ENCODE measurements around the gene TP53TG3.
"Not testable (repeated sequence)": the region's sequence is repeated elsewhere in the genome, so short reads cannot be mapped to it uniquely, and the experiment has no call there.

DNA sequence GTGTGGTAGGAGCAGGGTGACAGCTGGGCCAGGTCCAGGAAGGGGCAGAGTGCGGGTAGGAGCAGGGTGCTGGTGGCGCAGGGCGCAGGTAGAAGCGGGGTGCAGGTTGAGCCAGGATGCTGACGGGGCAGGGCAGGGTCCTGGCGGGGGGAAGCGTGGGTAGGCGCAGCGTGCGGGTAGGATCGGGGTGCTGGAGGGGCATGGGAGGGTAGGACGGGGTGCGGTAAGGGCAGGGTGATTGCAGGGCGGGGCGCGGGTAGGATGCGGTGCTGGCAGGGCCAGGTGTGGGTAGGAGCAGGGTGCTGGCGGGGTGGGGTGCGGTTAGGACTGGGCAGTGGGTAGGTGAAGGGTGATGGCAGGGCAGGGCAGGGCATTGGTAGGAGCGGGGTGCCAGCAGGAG lies 38.4 kb downstream of the TP53TG3 start:
- TF ChIP-seq ATF2 (CRISPR knock-in tag; IDR thresholded peaks at IDR 0.05; ENCODE audit: borderline replicate concordance, low read depth); ZNF138 (CRISPR knock-in tag; conservative IDR thresholded peaks at IDR 0.05); ESRRA (CRISPR knock-in tag; IDR thresholded peaks at IDR 0.05; ENCODE audit: borderline replicate concordance); MXD4 (CRISPR knock-in tag; IDR thresholded peaks at IDR 0.05; ENCODE audit: borderline replicate concordance); OVOL2 (CRISPR knock-in tag; IDR thresholded peaks at IDR 0.05; ENCODE audit: borderline replicate concordance): not testable (repeated sequence)
- TF ChIP-seq, protein P1, sequence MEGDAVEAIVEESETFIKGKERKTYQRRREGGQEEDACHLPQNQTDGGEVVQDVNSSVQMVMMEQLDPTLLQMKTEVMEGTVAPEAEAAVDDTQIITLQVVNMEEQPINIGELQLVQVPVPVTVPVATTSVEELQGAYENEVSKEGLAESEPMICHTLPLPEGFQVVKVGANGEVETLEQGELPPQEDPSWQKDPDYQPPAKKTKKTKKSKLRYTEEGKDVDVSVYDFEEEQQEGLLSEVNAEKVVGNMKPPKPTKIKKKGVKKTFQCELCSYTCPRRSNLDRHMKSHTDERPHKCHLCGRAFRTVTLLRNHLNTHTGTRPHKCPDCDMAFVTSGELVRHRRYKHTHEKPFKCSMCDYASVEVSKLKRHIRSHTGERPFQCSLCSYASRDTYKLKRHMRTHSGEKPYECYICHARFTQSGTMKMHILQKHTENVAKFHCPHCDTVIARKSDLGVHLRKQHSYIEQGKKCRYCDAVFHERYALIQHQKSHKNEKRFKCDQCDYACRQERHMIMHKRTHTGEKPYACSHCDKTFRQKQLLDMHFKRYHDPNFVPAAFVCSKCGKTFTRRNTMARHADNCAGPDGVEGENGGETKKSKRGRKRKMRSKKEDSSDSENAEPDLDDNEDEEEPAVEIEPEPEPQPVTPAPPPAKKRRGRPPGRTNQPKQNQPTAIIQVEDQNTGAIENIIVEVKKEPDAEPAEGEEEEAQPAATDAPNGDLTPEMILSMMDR (IDR thresholded peaks at IDR 0.05): not testable (repeated sequence)
- TF ChIP-seq, protein P2, sequence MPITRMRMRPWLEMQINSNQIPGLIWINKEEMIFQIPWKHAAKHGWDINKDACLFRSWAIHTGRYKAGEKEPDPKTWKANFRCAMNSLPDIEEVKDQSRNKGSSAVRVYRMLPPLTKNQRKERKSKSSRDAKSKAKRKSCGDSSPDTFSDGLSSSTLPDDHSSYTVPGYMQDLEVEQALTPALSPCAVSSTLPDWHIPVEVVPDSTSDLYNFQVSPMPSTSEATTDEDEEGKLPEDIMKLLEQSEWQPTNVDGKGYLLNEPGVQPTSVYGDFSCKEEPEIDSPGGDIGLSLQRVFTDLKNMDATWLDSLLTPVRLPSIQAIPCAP (CRISPR knock-in tag; IDR thresholded peaks at IDR 0.05): not testable (repeated sequence)
- TF ChIP-seq, protein P3, sequence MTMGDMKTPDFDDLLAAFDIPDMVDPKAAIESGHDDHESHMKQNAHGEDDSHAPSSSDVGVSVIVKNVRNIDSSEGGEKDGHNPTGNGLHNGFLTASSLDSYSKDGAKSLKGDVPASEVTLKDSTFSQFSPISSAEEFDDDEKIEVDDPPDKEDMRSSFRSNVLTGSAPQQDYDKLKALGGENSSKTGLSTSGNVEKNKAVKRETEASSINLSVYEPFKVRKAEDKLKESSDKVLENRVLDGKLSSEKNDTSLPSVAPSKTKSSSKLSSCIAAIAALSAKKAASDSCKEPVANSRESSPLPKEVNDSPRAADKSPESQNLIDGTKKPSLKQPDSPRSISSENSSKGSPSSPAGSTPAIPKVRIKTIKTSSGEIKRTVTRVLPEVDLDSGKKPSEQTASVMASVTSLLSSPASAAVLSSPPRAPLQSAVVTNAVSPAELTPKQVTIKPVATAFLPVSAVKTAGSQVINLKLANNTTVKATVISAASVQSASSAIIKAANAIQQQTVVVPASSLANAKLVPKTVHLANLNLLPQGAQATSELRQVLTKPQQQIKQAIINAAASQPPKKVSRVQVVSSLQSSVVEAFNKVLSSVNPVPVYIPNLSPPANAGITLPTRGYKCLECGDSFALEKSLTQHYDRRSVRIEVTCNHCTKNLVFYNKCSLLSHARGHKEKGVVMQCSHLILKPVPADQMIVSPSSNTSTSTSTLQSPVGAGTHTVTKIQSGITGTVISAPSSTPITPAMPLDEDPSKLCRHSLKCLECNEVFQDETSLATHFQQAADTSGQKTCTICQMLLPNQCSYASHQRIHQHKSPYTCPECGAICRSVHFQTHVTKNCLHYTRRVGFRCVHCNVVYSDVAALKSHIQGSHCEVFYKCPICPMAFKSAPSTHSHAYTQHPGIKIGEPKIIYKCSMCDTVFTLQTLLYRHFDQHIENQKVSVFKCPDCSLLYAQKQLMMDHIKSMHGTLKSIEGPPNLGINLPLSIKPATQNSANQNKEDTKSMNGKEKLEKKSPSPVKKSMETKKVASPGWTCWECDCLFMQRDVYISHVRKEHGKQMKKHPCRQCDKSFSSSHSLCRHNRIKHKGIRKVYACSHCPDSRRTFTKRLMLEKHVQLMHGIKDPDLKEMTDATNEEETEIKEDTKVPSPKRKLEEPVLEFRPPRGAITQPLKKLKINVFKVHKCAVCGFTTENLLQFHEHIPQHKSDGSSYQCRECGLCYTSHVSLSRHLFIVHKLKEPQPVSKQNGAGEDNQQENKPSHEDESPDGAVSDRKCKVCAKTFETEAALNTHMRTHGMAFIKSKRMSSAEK (CRISPR knock-in tag; IDR thresholded peaks at IDR 0.05; ENCODE audit: borderline replicate concordance): not testable (repeated sequence)
- TF ChIP-seq, protein P4, sequence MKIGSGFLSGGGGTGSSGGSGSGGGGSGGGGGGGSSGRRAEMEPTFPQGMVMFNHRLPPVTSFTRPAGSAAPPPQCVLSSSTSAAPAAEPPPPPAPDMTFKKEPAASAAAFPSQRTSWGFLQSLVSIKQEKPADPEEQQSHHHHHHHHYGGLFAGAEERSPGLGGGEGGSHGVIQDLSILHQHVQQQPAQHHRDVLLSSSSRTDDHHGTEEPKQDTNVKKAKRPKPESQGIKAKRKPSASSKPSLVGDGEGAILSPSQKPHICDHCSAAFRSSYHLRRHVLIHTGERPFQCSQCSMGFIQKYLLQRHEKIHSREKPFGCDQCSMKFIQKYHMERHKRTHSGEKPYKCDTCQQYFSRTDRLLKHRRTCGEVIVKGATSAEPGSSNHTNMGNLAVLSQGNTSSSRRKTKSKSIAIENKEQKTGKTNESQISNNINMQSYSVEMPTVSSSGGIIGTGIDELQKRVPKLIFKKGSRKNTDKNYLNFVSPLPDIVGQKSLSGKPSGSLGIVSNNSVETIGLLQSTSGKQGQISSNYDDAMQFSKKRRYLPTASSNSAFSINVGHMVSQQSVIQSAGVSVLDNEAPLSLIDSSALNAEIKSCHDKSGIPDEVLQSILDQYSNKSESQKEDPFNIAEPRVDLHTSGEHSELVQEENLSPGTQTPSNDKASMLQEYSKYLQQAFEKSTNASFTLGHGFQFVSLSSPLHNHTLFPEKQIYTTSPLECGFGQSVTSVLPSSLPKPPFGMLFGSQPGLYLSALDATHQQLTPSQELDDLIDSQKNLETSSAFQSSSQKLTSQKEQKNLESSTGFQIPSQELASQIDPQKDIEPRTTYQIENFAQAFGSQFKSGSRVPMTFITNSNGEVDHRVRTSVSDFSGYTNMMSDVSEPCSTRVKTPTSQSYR (CRISPR knock-in tag; IDR thresholded peaks at IDR 0.05): not testable (repeated sequence)
